HK-2 (cell line): ENCODE measurements around the gene NUTM2G.
"Not testable (repeated sequence)": the region's sequence is repeated elsewhere in the genome, so short reads cannot be mapped to it uniquely, and the experiment has no call there.

Source experiments
- DNase-seq: peaks from one replicate; pipeline ENCODE4 v3.0.0-alpha.2; 2018; ENCODE audit not compliant: unreplicated experiment

The NUTM2G gene

GRCh38 chr9:96941628-96942027 lies 13.0 kb downstream of the NUTM2G start:
- not testable (repeated sequence) for DNase-seq

GRCh38 chr9:96942181-96942580 lies 13.5 kb downstream of the NUTM2G start:
- DNase-seq, result not testable (repeated sequence)

- DNase-seq, result not testable (repeated sequence)
Measured at GRCh38 chr9:96949346-96949745, 20.7 kb downstream of the NUTM2G start.

GRCh38 chr9:96950539-96950938 lies 21.9 kb downstream of the NUTM2G start:
- not testable (repeated sequence) for DNase-seq

- DNase-seq, result not testable (repeated sequence)
Measured at GRCh38 chr9:96967591-96967990, 38.9 kb downstream of the NUTM2G start.

GRCh38 chr9:96972552-96972951 lies 43.9 kb downstream of the NUTM2G start:
- not testable (repeated sequence) for DNase-seq

- not testable (repeated sequence) for DNase-seq
Measured at GRCh38 chr9:96974037-96974436, 45.4 kb downstream of the NUTM2G start.

- not testable (repeated sequence) for DNase-seq
Measured at GRCh38 chr9:96983496-96984122, 55.0 kb downstream of the NUTM2G start.

- not testable (repeated sequence) for DNase-seq
Measured at GRCh38 chr9:96984139-96984538, 55.5 kb downstream of the NUTM2G start.

- DNase-seq, result not testable (repeated sequence)
Measured at GRCh38 chr9:96984887-96985286, 56.2 kb downstream of the NUTM2G start.
